ENCODE results near the gene BCAT1.

- TF ChIP-seq, protein P1, sequence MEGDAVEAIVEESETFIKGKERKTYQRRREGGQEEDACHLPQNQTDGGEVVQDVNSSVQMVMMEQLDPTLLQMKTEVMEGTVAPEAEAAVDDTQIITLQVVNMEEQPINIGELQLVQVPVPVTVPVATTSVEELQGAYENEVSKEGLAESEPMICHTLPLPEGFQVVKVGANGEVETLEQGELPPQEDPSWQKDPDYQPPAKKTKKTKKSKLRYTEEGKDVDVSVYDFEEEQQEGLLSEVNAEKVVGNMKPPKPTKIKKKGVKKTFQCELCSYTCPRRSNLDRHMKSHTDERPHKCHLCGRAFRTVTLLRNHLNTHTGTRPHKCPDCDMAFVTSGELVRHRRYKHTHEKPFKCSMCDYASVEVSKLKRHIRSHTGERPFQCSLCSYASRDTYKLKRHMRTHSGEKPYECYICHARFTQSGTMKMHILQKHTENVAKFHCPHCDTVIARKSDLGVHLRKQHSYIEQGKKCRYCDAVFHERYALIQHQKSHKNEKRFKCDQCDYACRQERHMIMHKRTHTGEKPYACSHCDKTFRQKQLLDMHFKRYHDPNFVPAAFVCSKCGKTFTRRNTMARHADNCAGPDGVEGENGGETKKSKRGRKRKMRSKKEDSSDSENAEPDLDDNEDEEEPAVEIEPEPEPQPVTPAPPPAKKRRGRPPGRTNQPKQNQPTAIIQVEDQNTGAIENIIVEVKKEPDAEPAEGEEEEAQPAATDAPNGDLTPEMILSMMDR (conservative IDR thresholded peaks at IDR 0.05), result no peak
- no peak for TF ChIP-seq ZFX (IDR thresholded peaks at IDR 0.05)
Measured at GRCh38 chr12:24822121-24822899, 126.6 kb downstream of the BCAT1 start.
